ENCODE measurements around the gene AKIP1. TPM values are rescaled to one million over a fixed set of nuclear protein-coding genes. Genes with fewer than 3 reads are reported as not detected.

AKIP1 gene
- total and polyA plus RNA-seq, 2 of the 8 experiments (the other 6 are each of a cell fraction or from before 2014, with no cell fraction given), result 17.8 to 29.6 TPM

DNA sequence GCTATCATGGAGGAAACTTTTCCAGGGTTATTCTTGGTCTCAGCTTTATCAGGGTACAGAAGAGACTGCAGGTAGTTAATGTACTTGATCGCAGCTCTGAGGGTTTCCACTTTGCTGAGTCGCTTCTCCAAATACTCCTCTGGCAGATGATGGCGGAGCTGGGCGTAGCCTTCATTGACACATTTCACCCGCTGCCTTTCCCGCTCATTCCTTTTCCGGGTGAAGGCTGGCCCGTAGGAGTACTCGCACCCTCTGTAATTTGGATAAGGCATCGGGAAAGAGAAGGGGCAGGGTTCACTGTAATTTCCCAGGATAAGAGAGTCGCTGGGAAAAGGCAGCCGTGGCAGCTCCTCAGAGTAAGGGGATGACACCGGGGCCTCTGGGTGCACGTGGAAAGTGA is 26.7 kb downstream of the AKIP1 start:
- Histone ChIP-seq H3K4ac (replicated peaks; ENCODE audit: insufficient read length, low read depth, low read length) (no peak overlapping the region), H3K36me3 (ENCODE audit: control insufficient read depth in 2 of 4, insufficient read depth in 4 of 4, low read length in 3 of 4) (no peaks in the 10 kb centered on the region), H3K23me2 (ENCODE audit: low read depth, low read length) (no peaks in the 10 kb centered on the region), H3K9me3 (ENCODE audit: insufficient read depth in 2 of 2, low read depth in 1 of 2, low read length in 1 of 2) (no peaks in the 10 kb centered on the region), H2BK12ac (ENCODE audit: low read depth, low read length) (no peak overlapping the region), H3K23ac (ENCODE audit: insufficient read length) (no peak overlapping the region), H3K4me1 (replicated peaks in 1 of 4; ENCODE audit: control insufficient read depth in 3 of 4, insufficient read depth in 4 of 4, low read length in 3 of 4) (peaks cover 0 to 3% (median 1%) of the 10 kb centered on the region in 4 experiments; a peak in 2 of 7 replicates), H3K27me3 (replicated peaks in 1 of 4; ENCODE audit: control insufficient read depth in 3 of 4, extremely low read depth in 1 of 4, insufficient read depth in 3 of 4, low read length in 3 of 4) (no peaks in the 10 kb centered on the region), H2BK5ac (ENCODE audit: low read depth, low read length) (no peak overlapping the region), H2BK15ac (ENCODE audit: low read length) (no peak overlapping the region), H2AFZ (ENCODE audit: low read length) (no peak overlapping the region), H4K5ac (ENCODE audit: insufficient read length, low read depth, low read length) (no peak overlapping the region), H3K18ac (ENCODE audit: extremely low read depth, low read length) (no peak overlapping the region), H3K9ac (replicated peaks in 1 of 4; ENCODE audit: extremely low read depth in 1 of 4, low read depth in 3 of 4, low read length in 3 of 4) (no peak overlapping the region), H2BK120ac (replicated peaks; ENCODE audit: low read depth, low read length) (no peak overlapping the region), H4K8ac (ENCODE audit: extremely low read depth, insufficient read depth, low read length) (no peak overlapping the region), H4K91ac (replicated peaks; ENCODE audit: insufficient read length, low read length) (no peak overlapping the region), H3K56ac (replicated peaks; ENCODE audit: insufficient read length, low read depth, low read length) (no peak overlapping the region), H3K27ac (ENCODE audit: low read depth, low read length) (no peak overlapping the region), H2BK20ac (ENCODE audit: low read length) (no peak overlapping the region), H3K14ac (ENCODE audit: insufficient read length) (no peak overlapping the region), H4K20me1 (replicated peaks in 1 of 2; ENCODE audit: control insufficient read depth in 1 of 2, insufficient read depth in 2 of 2, low read length in 2 of 2) (no peaks in the 10 kb centered on the region), H3K79me2 (ENCODE audit: control insufficient read depth in 1 of 2, insufficient read depth in 2 of 2, low read length in 2 of 2) (no peaks in the 10 kb centered on the region), H3K79me1 (ENCODE audit: low read depth, low read length) (no peaks in the 10 kb centered on the region), H3K4me3 (ENCODE audit: extremely low read depth in 1 of 4, insufficient read depth in 2 of 4, low read depth in 3 of 4, low read length in 4 of 4) (no peak overlapping the region), H2AK5ac (ENCODE audit: low read depth, low read length) (no peak overlapping the region), H3K4me2 (ENCODE audit: insufficient read depth in 1 of 2, low read depth in 2 of 2, low read length in 2 of 2) (no peak overlapping the region)
- DNase-seq (ENCODE audit: low read depth in 1 of 2, low spot score in 2 of 2), result no peak
- WGBS, 2 experiments (ENCODE audit: extremely low coverage in 1 of 2, insufficient coverage in 1 of 2, insufficient read length in 1 of 2, insufficient replicate concordance in 2 of 2, low coverage in 1 of 2, low lambda C conversion rate in 2 of 2, missing lambda C conversion rate in 1 of 2), result 87% methylated on average over 13 of the region's 14 CpGs; no CpG with 5 or more reads in 1 of the 2 experiments
- ChIA-PET CTCF (ENCODE audit: partially characterized antibody) (interaction anchor here (0.8 to 1.9 kb wide), 5 partner anchors 11 to 213 kb away, joined by 4 to 10 read pairs (median 6); no protein-coding TSS in a partner anchor), POLR2A (ENCODE audit: partially characterized antibody) (no interaction called here)
- FAIRE-seq, result no peak
- no peak for TF ChIP-seq POLR2A (IDR thresholded peaks at IDR 0.05; ENCODE audit: control extremely low read depth in 1 of 2, low read depth in 2 of 2, low read length in 2 of 2)
- TF ChIP-seq SUZ12 (IDR thresholded peaks at IDR 0.05; ENCODE audit: low read length), result no peak
- TF ChIP-seq, protein P1, sequence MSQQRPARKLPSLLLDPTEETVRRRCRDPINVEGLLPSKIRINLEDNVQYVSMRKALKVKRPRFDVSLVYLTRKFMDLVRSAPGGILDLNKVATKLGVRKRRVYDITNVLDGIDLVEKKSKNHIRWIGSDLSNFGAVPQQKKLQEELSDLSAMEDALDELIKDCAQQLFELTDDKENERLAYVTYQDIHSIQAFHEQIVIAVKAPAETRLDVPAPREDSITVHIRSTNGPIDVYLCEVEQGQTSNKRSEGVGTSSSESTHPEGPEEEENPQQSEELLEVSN (IDR thresholded peaks at IDR 0.05), result peak; percentile 62; the same call in 1 of the 2 replicates

Measured in H1 (cell line).